H9 (cell line): ENCODE measurements around the gene COL4A4. TPM values are rescaled to one million over a fixed set of nuclear protein-coding genes. Genes with fewer than 3 reads are reported as not detected.

Experiments used
- DNase-seq: peaks from one replicate; pipeline ENCODE4 v3.0.0-alpha.2; 2017
- H2AFZ ChIP-seq: one replicate; pipeline ENCODE4 v1.6.1; 2013; ENCODE audit warnings: mild to moderate bottlenecking, low read length, control low read depth, moderate library complexity
- H2AK5ac ChIP-seq: 2 replicates; pipeline ENCODE4 v1.6.1; 2013; ENCODE audit warnings: low read length, control low read depth, mixed read lengths; ENCODE audit not compliant: insufficient read length
- H2BK120ac ChIP-seq: one replicate; pipeline ENCODE4 v1.6.1; 2013; ENCODE audit warnings: low read depth, mild to moderate bottlenecking, low read length, control low read depth, inconsistent platforms; ENCODE audit not compliant: poor library complexity, severe bottlenecking
- H2BK12ac ChIP-seq: 2 replicates; pipeline ENCODE4 v1.6.1; 2013; ENCODE audit warnings: low read length, control low read depth, mixed read lengths, low read depth; ENCODE audit not compliant: insufficient read length
- H2BK15ac ChIP-seq: 2 replicates; pipeline ENCODE4 v1.6.1; 2013; ENCODE audit warnings: low read depth, low read length, control low read depth
- H2BK20ac ChIP-seq: one replicate; pipeline ENCODE4 v1.6.1; 2013; ENCODE audit warnings: low read depth, mild to moderate bottlenecking, low read length, control low read depth, inconsistent platforms; ENCODE audit not compliant: poor library complexity, severe bottlenecking
- H2BK5ac ChIP-seq: 2 replicates; pipeline ENCODE4 v1.6.1; 2013; ENCODE audit warnings: low read length, control low read depth, mixed read lengths; ENCODE audit not compliant: insufficient read length
- H3K14ac ChIP-seq: 2 replicates; pipeline ENCODE4 v1.6.1; 2013; ENCODE audit warnings: low read length, control low read depth; ENCODE audit not compliant: insufficient read depth
- H3K18ac ChIP-seq: 2 replicates; pipeline ENCODE4 v1.6.1; 2013; ENCODE audit warnings: low read depth, mild to moderate bottlenecking, mixed read lengths, low read length, control low read depth; ENCODE audit not compliant: insufficient read length
- H3K23ac ChIP-seq: 2 replicates; pipeline ENCODE4 v1.6.1; 2013; ENCODE audit warnings: low read length, control low read depth, mixed read lengths, low read depth; ENCODE audit not compliant: insufficient read length
- H3K23me2 ChIP-seq: 2 replicates; pipeline ENCODE4 v1.6.1; 2013; ENCODE audit warnings: low read depth, mild to moderate bottlenecking, mixed read lengths, low read length, control low read depth; ENCODE audit not compliant: insufficient read length, poor library complexity, severe bottlenecking
- H3K27ac ChIP-seq: 2 replicates; pipeline ENCODE4 v1.5.1; 2013; ENCODE audit warnings: low read length, control low read depth, mixed read lengths, low read depth; ENCODE audit not compliant: insufficient read length
- H3K27me3 ChIP-seq: 2 replicates; pipeline ENCODE4 v1.6.1; 2013; ENCODE audit warnings: low read length, control low read depth, inconsistent platforms; ENCODE audit not compliant: insufficient read depth
- H3K4ac ChIP-seq: 2 replicates; pipeline ENCODE4 v1.6.1; 2013; ENCODE audit warnings: low read depth, mild to moderate bottlenecking, control low read depth, inconsistent platforms, low read length, moderate library complexity
- H3K4me1 ChIP-seq: 2 replicates; pipeline ENCODE4 v1.6.1; 2013; ENCODE audit warnings: low read length, control low read depth, inconsistent platforms; ENCODE audit not compliant: insufficient read depth
- H3K4me2 ChIP-seq: 2 replicates; pipeline ENCODE4 v1.6.1; 2013; ENCODE audit warnings: low read length, control low read depth, mixed read lengths; ENCODE audit not compliant: insufficient read length, insufficient read depth
- H3K56ac ChIP-seq: 2 replicates; pipeline ENCODE4 v1.6.1; 2013; ENCODE audit warnings: low read depth, mild to moderate bottlenecking, mixed read lengths, low read length, control low read depth; ENCODE audit not compliant: insufficient read length
- H3K79me1 ChIP-seq: 2 replicates; pipeline ENCODE4 v1.6.1; 2013; ENCODE audit warnings: low read depth, mild to moderate bottlenecking, moderate library complexity, low read length, control low read depth, inconsistent platforms; ENCODE audit not compliant: insufficient read depth, poor library complexity, severe bottlenecking
- H3K79me2 ChIP-seq: 2 replicates; pipeline ENCODE4 v1.6.1; 2013; ENCODE audit warnings: low read length, control low read depth, inconsistent platforms; ENCODE audit not compliant: insufficient read depth
- H3K9ac ChIP-seq: 2 replicates; pipeline ENCODE4 v1.6.1; 2013; ENCODE audit warnings: low read length, control low read depth, mixed read lengths; ENCODE audit not compliant: insufficient read length; ENCODE audit errors: extremely low read depth
- H3K9me3 ChIP-seq: one replicate; pipeline ENCODE4 v1.6.1; 2013; ENCODE audit warnings: low read depth, low read length, inconsistent platforms; ENCODE audit not compliant: control insufficient read depth
- H3T11ph ChIP-seq: one replicate; pipeline ENCODE4 v1.6.1; 2013; ENCODE audit warnings: mild to moderate bottlenecking, low read length, control low read depth, inconsistent platforms
- H4K20me1 ChIP-seq: one replicate; pipeline ENCODE4 v1.6.1; 2013; ENCODE audit not compliant: control insufficient read depth, insufficient read length, insufficient read depth
- H4K5ac ChIP-seq: 2 replicates; pipeline ENCODE4 v1.6.1; 2013; ENCODE audit warnings: low read depth, mild to moderate bottlenecking, mixed read lengths, low read length, control low read depth; ENCODE audit not compliant: insufficient read length
- H4K8ac ChIP-seq: replicated peaks from 2 replicates; pipeline ENCODE4 v1.6.1; 2013; ENCODE audit warnings: low read length, control low read depth, mixed read lengths, low read depth; ENCODE audit not compliant: insufficient read length
- H4K91ac ChIP-seq: 2 replicates; pipeline ENCODE4 v1.6.1; 2013; ENCODE audit warnings: low read depth, mild to moderate bottlenecking, moderate library complexity, mixed read lengths, low read length, control low read depth; ENCODE audit not compliant: insufficient read length
- H3K27ac Mint-ChIP-seq, 3 experiments: 2 replicates in 2 of 3; 3 replicates in 1 of 3; pipeline ENCODE4 v1.8.0; 2020 to 2021; ENCODE audit warnings: mixed read lengths in 3 of 3, mild to moderate bottlenecking in 1 of 3, moderate library complexity in 1 of 3
- H3K27me3 Mint-ChIP-seq: 2 replicates; pipeline ENCODE4 v1.8.0; 2021; ENCODE audit warnings: low read depth, mild to moderate bottlenecking, moderate library complexity, mixed read lengths
- H3K36me3 Mint-ChIP-seq, 3 experiments: 2 replicates in 2 of 3; 3 replicates in 1 of 3; pipeline ENCODE4 v1.8.0; 2020 to 2021; ENCODE audit warnings: low read depth in 3 of 3, mixed read lengths in 3 of 3; ENCODE audit not compliant: insufficient read depth in 1 of 3
- H3K4me1 Mint-ChIP-seq, 2 experiments: 2 replicates each; pipeline ENCODE4 v1.8.0; 2020; ENCODE audit warnings: mixed read lengths in 2 of 2
- H3K4me3 Mint-ChIP-seq, 2 experiments: 2 replicates in 1 of 2; 3 replicates in 1 of 2; pipeline ENCODE4 v1.8.0; 2020 to 2021; ENCODE audit warnings: mild to moderate bottlenecking in 2 of 2, mixed read lengths in 2 of 2, moderate library complexity in 1 of 2
- H3K9me3 Mint-ChIP-seq, 2 experiments: 2 replicates in 1 of 2; 3 replicates in 1 of 2; pipeline ENCODE4 v1.8.0; 2020; ENCODE audit warnings: mild to moderate bottlenecking in 2 of 2, mixed read lengths in 2 of 2, moderate library complexity in 1 of 2
- CTCF ChIP-seq: fragments of 200-600 bp; sonication (generic); conservative IDR thresholded peaks from 3 replicates; pipeline ENCODE4 v1.8.0; 2021; ENCODE audit warnings: antibody characterized with exemption, mild to moderate bottlenecking
- WGBS: extraction: QIAGEN DNeasy Blood & Tissue Kit; methylation state at CpG from one replicate; pipeline ENCODE4 v1.1.7; 2013; ENCODE audit warnings: missing lambda C conversion rate, low lambda C conversion rate, mixed read lengths; ENCODE audit not compliant: insufficient read length; ENCODE audit errors: extremely low coverage; 5-methylcytosine and 5-hydroxymethylcytosine counted together
- total RNA-seq: library from RNA; stranded (reverse); gene quantifications from 2 replicates; pipeline ENCODE4 v1.2.1, GENCODE V29; 2021

The COL4A4 gene
- total RNA-seq, 1 experiment from 2014 or later: 0.92 TPM

DNA sequence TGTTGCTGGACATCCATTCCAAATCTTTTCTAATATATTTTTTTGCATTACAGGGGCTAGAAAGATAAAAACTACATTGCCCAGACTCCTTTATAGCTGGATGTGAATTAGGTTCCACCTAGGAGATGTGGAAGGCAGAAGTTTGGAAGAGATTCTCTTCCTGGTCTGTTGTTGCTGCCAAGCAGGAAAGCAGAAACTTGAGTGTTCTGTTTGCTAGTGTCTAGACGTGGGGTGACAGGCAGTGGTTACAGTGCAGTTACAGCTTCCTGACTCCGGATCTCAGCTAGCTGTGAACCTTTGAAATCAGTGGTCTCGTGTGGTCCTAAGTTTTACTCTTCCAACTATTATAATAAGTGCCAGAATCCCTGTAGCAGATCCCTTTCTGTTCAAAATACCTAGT lies 46.2 kb downstream of the COL4A4 start:
- Histone ChIP-seq H4K5ac (no peak overlapping the region), H3K27ac (no peak overlapping the region), H4K91ac (no peak overlapping the region), H3K23me2 (no peaks in the 10 kb centered on the region), H3K79me2 (no peaks in the 10 kb centered on the region), H3K4me1 (no peaks in the 10 kb centered on the region), H3K4me2 (no peak overlapping the region), H3K9me3 (no peaks in the 10 kb centered on the region), H2BK120ac (no peak overlapping the region), H2AFZ (no peak overlapping the region), H2BK20ac (no peak overlapping the region), H3T11ph (no peak overlapping the region), H3K18ac (no peak overlapping the region), H4K20me1 (no peaks in the 10 kb centered on the region), H3K56ac (no peak overlapping the region), H2AK5ac (no peak overlapping the region), H3K14ac (no peak overlapping the region), H3K79me1 (no peaks in the 10 kb centered on the region), H4K8ac (no peak overlapping the region), H3K23ac (no peak overlapping the region), H2BK15ac (no peak overlapping the region), H3K27me3 (no peaks in the 10 kb centered on the region), H3K4ac (no peak overlapping the region), H3K9ac (no peak overlapping the region), H2BK5ac (no peak overlapping the region), H2BK12ac (no peak overlapping the region)
- H3K36me3 Mint-ChIP-seq: no peaks in the 10 kb centered on the region
- no CpG with 5 or more reads among the region's 3 CpGs for WGBS
- H3K4me1 Mint-ChIP-seq: no peaks in the 10 kb centered on the region
- H3K4me3 Mint-ChIP-seq: no peak overlapping the region
- DNase-seq: no peak
- H3K27ac Mint-ChIP-seq: no peak overlapping the region
- TF ChIP-seq CTCF: no peak
- H3K9me3 Mint-ChIP-seq: no peaks in the 10 kb centered on the region
- no peaks in the 10 kb centered on the region for H3K27me3 Mint-ChIP-seq
